GM18502 (cell line): ENCODE measurements around the gene GRIN1.

Source experiments
- ATAC-seq: cut with Tn5 transposase; IDR thresholded peaks from one replicate; pipeline ENCODE4 v1.9.1; 2021; ENCODE audit warnings: mild to moderate bottlenecking; ENCODE audit not compliant: unreplicated experiment, poor library complexity

Gene GRIN1

GRCh38 chr9:137189297-137190295, 50.6 kb downstream of the GRIN1 start:
- ATAC-seq, result no peak

DNA sequence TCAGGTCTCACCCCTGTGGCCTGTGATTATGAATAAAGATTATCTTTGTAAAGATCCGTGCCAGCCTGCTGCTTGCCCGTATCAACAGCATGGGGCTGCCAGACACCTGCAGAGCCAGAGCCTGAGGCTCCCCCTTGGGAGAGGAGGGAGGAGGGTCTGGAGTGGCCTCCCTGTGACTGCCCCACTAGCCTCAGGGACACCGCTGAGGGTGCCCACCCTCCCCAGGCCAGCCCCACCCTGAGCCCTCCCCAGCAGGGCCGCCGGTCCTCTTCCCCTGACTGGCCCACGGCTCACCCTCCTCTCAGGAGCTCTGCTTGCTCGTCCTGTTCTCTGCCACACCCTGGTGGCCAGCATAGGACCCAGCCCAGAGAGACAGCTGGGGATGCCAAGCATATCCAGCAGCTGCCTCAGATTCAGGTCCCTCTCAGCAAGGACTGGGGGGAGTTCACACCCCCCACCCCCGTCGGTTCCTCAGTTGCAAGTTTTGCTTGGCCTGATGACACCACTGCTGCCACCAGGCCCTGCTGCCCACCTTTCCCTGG, 51.4 kb downstream of the GRIN1 start:
- no peak for ATAC-seq

- ATAC-seq, result no peak
Measured at GRCh38 chr9:137191245-137191644, 52.3 kb downstream of the GRIN1 start.

DNA sequence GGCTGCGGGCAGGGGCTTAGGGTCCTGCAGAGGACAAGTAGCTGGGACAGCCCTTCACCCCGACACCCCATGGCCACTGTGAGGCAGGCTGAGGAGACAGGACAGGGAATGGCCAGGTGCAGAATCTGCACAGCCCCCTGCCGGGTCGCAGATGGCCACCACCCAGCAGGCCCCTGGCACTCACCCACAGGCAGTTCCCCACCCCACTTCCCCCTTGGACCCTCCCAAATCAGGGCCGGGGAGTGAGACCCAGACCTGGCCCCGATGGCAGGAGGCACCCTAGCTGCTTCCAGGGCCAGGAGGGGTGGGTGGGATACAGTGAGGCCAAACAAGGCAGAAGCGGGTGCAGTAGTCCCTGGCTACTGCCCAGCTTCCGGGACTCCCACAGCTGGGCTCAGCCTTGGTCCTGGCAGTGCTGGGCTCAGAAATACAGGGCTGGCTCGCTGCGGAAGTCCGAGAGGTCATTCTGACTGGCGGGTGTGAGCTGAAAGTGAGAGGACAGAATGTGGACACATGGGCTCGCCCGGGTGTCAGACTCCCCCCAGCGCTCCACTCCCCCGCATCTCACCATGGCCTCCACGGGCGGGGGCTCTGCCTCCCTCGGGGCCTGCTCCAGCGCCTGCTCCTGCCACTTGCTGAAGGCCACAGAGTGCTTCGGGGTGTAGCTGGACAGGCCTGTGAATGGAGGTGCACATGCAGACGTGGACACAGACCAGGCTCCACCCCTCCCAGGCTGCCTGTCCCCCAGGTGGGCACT, 52.9 kb downstream of the GRIN1 start:
- ATAC-seq, result no peak

DNA sequence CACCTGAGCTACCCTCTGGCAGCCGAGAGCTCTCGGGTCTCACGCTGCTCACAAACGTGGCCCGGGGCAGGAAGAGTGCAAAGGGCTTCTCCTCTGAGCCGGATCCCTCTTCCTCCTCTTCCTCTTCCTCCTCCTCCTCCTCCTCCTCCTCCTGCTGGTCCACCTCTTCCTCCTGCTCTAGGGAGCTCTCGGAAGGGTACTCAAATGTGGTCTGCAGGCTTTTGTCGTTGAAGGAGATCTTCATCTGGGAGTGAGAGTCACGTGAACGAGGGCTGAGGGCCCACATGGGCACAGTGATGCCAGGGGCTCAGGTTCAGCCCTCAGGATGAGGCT, 53.5 kb downstream of the GRIN1 start:
- ATAC-seq, result no peak

DNA sequence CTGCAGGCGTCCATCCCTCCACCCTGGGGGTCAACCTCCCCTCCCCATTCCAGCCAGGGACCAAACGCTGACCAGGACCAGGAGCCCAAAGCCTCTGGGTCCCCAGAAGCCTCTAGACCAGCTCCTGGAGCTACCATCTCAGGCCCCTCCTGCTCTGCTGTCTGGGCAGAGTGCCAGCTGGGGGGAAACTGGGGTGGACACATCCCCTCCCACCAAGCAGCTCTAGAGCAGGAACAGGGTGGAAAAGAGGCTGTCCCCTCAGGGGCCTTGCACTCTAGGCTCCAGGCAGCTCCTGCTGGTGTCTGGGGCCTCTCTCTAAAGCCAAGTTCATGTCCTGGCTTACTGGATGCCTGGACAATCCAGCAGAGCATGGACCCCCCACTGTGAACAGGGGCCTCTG, 53.9 kb downstream of the GRIN1 start:
- ATAC-seq, result no peak

- no peak for ATAC-seq
Measured at GRCh38 chr9:137193771-137194170, 54.8 kb downstream of the GRIN1 start.

DNA sequence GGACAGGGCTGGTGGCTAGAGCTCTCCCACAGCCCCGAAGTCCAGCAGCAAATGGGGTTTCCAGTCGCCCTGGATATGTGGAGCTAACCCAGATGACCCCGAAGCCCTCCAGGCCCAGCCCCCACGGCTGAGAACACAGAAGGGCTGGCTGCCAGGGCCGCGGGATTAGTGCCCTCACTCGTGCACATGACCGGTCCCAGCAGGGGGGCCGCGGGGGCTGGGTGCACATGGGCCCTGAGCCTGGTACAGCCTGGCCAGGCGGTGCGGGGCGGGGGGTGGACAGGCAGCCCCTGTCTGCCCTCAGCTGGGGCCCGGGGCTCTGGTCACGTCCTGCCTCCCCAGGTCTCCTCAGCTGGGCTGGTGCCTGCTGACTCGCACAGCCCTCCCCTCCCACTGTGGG, 55.4 kb downstream of the GRIN1 start:
- no peak for ATAC-seq

DNA sequence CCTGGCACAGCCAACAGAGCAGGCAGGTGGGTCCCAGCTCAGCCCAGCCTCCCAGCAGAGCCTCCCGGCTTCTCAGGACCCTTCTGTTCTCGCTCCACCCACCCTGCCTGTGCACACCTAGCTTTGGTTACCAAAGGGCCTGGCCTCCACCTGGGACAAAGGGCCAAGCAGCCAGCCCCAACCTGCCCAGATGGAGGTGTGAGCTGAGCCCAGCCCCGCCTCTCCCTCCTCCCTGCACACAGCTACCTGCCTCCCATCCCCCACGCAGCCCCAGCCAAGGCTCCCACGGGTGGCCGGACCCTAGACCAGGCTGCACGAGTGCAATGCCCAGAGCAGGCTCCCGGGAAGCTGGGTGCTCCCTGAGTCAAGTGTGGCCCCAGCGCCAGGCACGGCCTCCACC, 56.0 kb downstream of the GRIN1 start:
- ATAC-seq, result no peak

DNA sequence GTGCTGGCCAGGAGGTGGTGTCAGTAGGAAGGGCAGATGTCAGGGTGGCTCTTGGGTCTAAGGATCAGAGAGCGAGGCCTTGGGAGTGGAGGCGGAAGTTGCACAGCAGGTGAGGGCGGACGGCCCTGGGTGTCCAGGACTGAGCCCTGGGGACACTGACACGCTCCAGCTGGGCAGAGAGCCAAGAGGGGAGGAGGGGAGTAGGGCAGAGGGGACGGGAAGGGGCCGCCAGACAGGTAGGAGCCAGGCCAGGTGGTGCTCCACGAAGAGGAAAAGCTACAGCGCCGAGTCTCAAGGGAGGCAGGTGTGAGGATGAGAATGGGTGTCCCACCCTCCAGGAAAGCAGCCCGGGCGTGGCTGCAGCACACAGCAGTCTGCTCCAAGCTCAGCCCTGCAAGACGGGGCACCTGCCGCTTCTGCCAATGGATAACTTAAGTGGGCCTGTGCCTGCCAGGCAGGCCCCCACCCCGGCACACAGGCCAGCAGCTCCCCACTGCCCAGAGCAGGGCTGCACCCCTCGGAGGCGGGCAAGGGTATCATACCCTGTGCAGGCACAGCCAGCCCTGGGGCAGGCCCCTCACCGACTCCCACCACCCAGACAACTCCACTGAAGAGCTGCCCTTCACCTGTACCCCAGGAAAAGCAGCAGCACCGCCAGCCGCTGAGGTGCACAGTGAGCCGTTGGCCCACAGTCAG, 56.7 kb downstream of the GRIN1 start:
- no peak for ATAC-seq

DNA sequence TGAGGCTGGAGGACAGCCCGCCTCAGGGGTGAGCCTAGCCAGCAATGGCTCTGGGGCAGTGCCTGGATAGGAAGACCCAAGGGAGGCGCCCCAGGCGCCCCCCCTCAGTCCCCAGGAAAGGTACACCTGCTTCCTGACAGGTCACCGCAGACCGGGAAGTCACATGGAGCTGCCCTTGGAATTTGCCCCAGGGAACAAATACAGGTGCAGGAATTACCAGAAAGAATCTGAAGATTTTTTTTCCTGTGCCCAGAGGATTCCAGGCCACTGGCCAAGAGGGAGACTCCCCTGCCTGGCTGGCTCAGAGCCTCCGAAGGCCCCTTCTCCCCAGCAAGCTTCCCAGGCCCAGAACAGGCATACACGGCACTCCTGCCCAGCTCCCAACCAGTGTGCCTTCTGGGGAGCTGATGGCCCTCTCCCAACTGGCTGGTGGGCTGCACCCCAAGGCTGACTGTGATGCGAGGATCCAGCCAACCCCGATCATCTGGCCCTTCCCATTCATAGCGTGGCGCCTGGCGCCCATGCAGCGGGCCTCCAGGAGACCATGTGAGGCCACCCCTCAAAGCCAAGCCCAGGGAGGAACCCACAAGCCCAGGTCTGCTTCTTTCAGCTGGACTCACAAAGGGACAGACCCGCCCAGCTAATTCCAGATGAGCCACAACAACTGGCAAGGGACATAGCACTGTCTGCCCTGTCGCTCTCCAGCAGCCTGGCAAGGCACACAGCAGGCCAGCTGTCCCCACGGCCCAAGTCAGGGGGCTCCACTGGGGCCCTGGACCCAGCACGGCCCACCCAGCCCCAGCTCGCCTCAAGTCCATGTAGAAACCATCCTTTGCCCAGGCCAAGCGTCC, 59.3 kb downstream of the GRIN1 start:
- ATAC-seq, result no peak

- ATAC-seq, result no peak
Measured at GRCh38 chr9:137198902-137199283, 59.9 kb downstream of the GRIN1 start.

- ATAC-seq, result no peak
Measured at GRCh38 chr9:137199411-137200121, 60.6 kb downstream of the GRIN1 start.

- peak; percentile 88 for ATAC-seq
Measured at GRCh38 chr9:137200311-137201204, 61.6 kb downstream of the GRIN1 start, which contains the start of gene TPRN. TPRN (minus strand) TSS chr9:137200741; CDS start chr9:137200711, 30 bp downstream.

DNA sequence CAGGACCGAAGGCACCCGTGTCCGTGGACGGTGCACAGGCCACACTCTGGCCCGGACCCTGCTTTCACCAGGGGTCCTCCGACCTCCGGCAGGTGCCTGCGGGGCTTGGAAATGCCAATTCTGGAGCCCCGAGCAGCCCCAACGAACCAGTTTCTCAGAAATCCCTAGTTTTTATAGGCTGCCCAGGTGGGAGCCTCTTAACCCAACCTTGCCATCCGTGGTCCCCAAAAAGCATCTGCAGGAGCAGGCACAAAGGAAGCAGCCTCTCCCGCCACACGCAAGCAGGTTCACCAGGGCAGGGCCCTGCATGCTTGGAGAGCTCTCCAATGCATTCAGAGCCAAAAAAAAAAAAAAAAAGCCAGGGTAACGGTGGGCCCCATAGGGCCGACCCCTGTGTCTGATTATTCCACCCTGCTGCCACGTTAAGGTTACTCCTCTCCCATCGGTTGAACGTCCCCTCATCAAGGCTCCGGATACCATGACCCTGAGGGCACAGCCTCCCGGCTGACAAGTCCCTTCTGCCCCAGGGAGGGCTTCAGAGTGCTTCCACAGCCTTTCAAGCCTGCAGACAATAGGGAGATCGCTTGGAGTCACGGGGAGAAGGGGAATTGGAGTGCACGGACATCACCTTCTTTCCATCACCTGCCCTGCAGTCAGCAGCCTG, 62.4 kb downstream of the GRIN1 start:
- ATAC-seq, result no peak

- ATAC-seq, result no peak
Measured at GRCh38 chr9:137202966-137203365, 64.0 kb downstream of the GRIN1 start.

DNA sequence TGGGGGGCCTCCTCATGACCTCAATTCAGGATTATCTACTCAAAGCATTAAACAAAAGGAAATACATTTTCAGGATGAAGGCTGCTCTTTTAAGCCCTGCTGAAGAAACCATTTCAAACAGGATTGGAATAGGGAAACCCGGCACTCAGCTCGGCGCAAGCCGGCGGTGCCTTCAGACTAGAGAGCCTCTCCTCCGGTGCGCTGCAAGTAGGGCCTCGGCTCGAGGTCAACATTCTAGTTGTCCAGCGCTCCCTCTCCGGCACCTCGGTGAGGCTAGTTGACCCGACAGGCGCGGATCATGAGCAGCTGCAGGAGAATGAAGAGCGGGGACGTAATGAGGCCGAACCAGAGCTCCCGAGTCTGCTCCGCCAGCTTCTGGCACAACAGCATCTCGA, 65.8 kb downstream of the GRIN1 start:
- no peak for ATAC-seq
